ENCODE results near the gene SLAMF1. TPM values are rescaled to one million over a fixed set of nuclear protein-coding genes. Genes with fewer than 3 reads are reported as not detected.
"Not testable (repeated sequence)": the region's sequence is repeated elsewhere in the genome, so short reads cannot be mapped to it uniquely, and the experiment has no call there.

SLAMF1 gene
- polyA plus RNA-seq, 6 donors from 2014 or later = 18.9 to 36.6 (median 23.0) TPM

DNA sequence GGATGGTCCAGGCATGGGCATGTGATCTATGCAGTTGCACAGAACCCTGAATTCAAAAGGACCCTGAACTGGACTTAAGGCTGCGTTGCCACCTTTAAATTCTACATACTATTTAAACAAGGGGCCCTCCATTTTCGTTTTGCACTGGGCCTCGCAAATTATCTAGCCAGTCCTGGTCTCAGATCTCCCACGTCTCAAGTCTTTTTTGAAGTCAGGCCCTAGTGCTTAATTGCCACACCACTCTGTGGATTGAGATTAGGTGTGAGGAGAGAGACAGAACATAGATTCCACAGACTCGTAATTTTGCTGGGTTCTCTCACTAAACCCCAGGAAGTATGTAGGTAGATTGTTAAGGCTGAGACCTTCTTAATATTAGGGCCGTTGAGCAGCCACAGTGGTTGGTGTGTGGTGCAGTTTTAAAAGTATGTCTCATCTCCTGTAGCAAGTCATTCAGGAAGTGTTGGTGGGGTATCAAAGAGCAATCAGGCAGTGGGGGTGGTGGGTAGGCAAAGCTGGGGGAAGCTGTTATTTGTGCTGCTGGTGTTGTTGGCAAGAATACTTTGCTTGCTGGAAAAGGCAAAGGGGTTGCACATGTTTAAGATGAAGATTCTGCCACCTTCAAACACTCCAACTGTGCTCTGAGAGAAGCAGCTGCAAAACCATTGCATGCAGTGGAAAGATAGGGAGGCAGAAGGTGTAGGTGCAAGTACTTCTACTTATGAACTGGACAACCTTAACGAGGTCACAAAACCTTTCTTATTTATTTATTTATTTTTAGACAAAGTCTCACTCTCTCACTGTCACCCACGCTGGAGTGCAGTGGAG lies 78.8 kb downstream of the SLAMF1 start:
- Mint-ChIP-seq H3K4me1 (peaks cover 59 to 73% (median 72%) of the 10 kb centered on the region in 3 donors), H3K9me3 (peaks cover 0 to 11% (median 4%) of the 10 kb centered on the region in 7 donors), H3K27me3 (no peaks in the 10 kb centered on the region), H3K36me3 (peaks cover 48 to 57% of the 10 kb centered on the region in 2 donors), H3K27ac (peak overlapping the region in 4 of 6 donors; percentile 10 to 70 (median 50)), H3K4me3 (peak overlapping the region in 4 of 8 donors; percentile 17 to 48 (median 38))
- peak; percentile 57 to 61 for ATAC-seq (ENCODE audit: low read depth in 2 of 2)
- DNase-seq = no peak

DNA sequence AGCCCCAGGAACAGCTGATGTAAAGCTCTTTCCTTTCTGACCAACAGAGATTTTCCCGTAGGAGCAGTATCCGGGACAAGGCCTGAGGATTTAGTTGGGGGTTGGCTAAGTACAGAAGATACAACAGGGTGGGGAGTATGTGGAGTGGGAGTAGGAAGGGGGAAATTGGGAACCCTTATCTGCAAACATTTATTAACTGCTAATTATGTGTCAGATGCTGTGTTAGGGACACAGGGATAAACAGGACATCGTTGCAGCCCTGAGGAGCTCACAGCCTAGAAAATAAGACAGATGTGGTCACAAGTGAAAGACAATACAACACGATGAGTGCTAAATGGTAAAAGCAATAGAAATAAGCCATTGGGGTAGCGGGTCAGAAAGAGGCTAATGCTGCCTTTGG lies 79.5 kb downstream of the SLAMF1 start:
- DNase-seq (no peak), ATAC-seq (ENCODE audit: low read depth in 2 of 2) (no peak)
- peaks cover 0 to 12% (median 9%) of the 10 kb centered on the region in 7 donors for H3K9me3 Mint-ChIP-seq
- H3K4me3 Mint-ChIP-seq = peak overlapping the region in 1 of 8 donors; percentile 39
- H3K36me3 Mint-ChIP-seq = peaks cover 54 to 55% of the 10 kb centered on the region in 2 donors
- no peaks in the 10 kb centered on the region for H3K27me3 Mint-ChIP-seq
- peaks cover 57 to 77% (median 66%) of the 10 kb centered on the region in 3 donors for H3K4me1 Mint-ChIP-seq
- peak overlapping the region in 3 of 6 donors; percentile 26 to 70 (median 49) for H3K27ac Mint-ChIP-seq

GRCh38 chr1:160565564-160565963 lies 81.3 kb downstream of the SLAMF1 start:
- DNase-seq (no peak), ATAC-seq (ENCODE audit: low read depth in 2 of 2) (no peak)
- peaks cover 0 to 21% (median 11%) of the 10 kb centered on the region in 7 donors for H3K9me3 Mint-ChIP-seq
- H3K27ac Mint-ChIP-seq = peak overlapping the region in 1 of 6 donors; percentile 5
- no peak overlapping the region for H3K4me3 Mint-ChIP-seq
- H3K27me3 Mint-ChIP-seq = no peaks in the 10 kb centered on the region
- peaks cover 58 to 79% (median 65%) of the 10 kb centered on the region in 3 donors for H3K4me1 Mint-ChIP-seq
- peaks cover 55 to 65% of the 10 kb centered on the region in 2 donors for H3K36me3 Mint-ChIP-seq

GRCh38 chr1:160563230-160563629 lies 83.6 kb downstream of the SLAMF1 start:
- DNase-seq; ATAC-seq (ENCODE audit: low read depth in 2 of 2); H3K27me3 Mint-ChIP-seq: not testable (repeated sequence)
- Mint-ChIP-seq H3K27ac (peak overlapping the region in 1 of 6 donors; percentile 17), H3K9me3 (peaks cover 4 to 38% (median 23%) of the 10 kb centered on the region in 7 donors), H3K4me3 (peak overlapping the region in 1 of 8 donors; percentile 12), H3K36me3 (peaks cover 68 to 74% of the 10 kb centered on the region in 2 donors), H3K4me1 (peaks cover 65 to 84% (median 68%) of the 10 kb centered on the region in 3 donors)

GRCh38 chr1:160562745-160563144 lies 84.1 kb downstream of the SLAMF1 start:
- DNase-seq = not testable (repeated sequence)

DNA sequence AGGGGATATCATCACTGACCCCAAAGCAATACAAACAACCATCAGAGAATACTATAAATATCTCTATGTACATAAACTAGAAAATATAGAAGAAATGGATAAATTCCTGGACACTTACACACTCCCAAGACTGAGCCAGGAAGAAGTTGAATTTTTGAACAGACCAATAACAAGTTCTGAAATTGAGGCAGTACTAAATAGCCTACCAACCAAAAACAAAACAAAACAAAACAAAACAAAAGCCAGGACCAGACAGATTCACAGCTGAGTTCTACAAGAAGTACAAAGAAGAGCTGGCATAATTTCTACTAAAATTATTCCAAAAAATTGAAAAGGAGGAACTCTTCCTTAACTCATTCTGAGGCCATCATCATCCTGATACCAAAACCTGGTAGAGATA lies 86.0 kb downstream of the SLAMF1 start:
- H3K4me1 Mint-ChIP-seq = peaks cover 55 to 75% (median 57%) of the 10 kb centered on the region in 3 donors
- peak overlapping the region in 3 of 8 donors; percentile 17 to 75 (median 38) for H3K4me3 Mint-ChIP-seq
- no peaks in the 10 kb centered on the region for H3K27me3 Mint-ChIP-seq
- H3K36me3 Mint-ChIP-seq = peaks cover 71% of the 10 kb centered on the region in 2 donors
- DNase-seq (no peak), ATAC-seq (ENCODE audit: low read depth in 2 of 2) (no peak)
- H3K9me3 Mint-ChIP-seq = peaks cover 4 to 38% (median 23%) of the 10 kb centered on the region in 7 donors
- H3K27ac Mint-ChIP-seq = peak overlapping the region in 3 of 6 donors; percentile 21 to 76 (median 74)

More at GRCh38 chr1:160562745-160563144, 84.1 kb downstream of the SLAMF1 start:
- peaks cover 64 to 84% (median 65%) of the 10 kb centered on the region in 3 donors for H3K4me1 Mint-ChIP-seq
- peaks cover 4 to 38% (median 23%) of the 10 kb centered on the region in 7 donors for H3K9me3 Mint-ChIP-seq
- not testable (repeated sequence) for H3K27ac Mint-ChIP-seq; H3K27me3 Mint-ChIP-seq; H3K4me3 Mint-ChIP-seq; ATAC-seq (ENCODE audit: low read depth in 2 of 2)
- H3K36me3 Mint-ChIP-seq = peaks cover 72 to 75% of the 10 kb centered on the region in 2 donors

- no peak for ATAC-seq (ENCODE audit: low read depth in 2 of 2)
- Mint-ChIP-seq H3K27ac (peak overlapping the region in 5 of 6 donors; percentile 2 to 76 (median 48)), H3K36me3 (peaks cover 68 to 69% of the 10 kb centered on the region in 2 donors), H3K27me3 (no peaks in the 10 kb centered on the region), H3K4me3 (peak overlapping the region in 2 of 8 donors; percentile 13 to 38), H3K9me3 (peaks cover 4 to 38% (median 23%) of the 10 kb centered on the region in 7 donors), H3K4me1 (peaks cover 50 to 73% (median 54%) of the 10 kb centered on the region in 3 donors)
- DNase-seq = no peak
These were observed 86.7 kb downstream of the SLAMF1 start for GRCh38 chr1:160560045-160560705.

GRCh38 chr1:160559437-160559836 lies 87.4 kb downstream of the SLAMF1 start:
- peaks cover 4 to 38% (median 23%) of the 10 kb centered on the region in 7 donors for H3K9me3 Mint-ChIP-seq
- peaks cover 61 to 62% of the 10 kb centered on the region in 2 donors for H3K36me3 Mint-ChIP-seq
- DNase-seq; ATAC-seq (ENCODE audit: low read depth in 2 of 2); H3K27me3 Mint-ChIP-seq: not testable (repeated sequence)
- peak overlapping the region in 3 of 6 donors; percentile 2 to 76 (median 61) for H3K27ac Mint-ChIP-seq
- H3K4me3 Mint-ChIP-seq = peak overlapping the region in 3 of 8 donors; percentile 6 to 38 (median 9)
- H3K4me1 Mint-ChIP-seq = peaks cover 45 to 66% (median 54%) of the 10 kb centered on the region in 3 donors

GRCh38 chr1:160558660-160559380 lies 88.0 kb downstream of the SLAMF1 start:
- H3K27me3 Mint-ChIP-seq = no peaks in the 10 kb centered on the region
- peak in 1 of 2 donors; percentile 25 for ATAC-seq (ENCODE audit: low read depth in 2 of 2)
- peaks cover 58 to 63% of the 10 kb centered on the region in 2 donors for H3K36me3 Mint-ChIP-seq
- DNase-seq = no peak
- peak overlapping the region in 2 of 6 donors; percentile 12 to 17 for H3K27ac Mint-ChIP-seq
- peaks cover 49 to 66% (median 55%) of the 10 kb centered on the region in 3 donors for H3K4me1 Mint-ChIP-seq
- peak overlapping the region in 2 of 8 donors; percentile 26 to 46 for H3K4me3 Mint-ChIP-seq
- H3K9me3 Mint-ChIP-seq = peaks cover 4 to 38% (median 23%) of the 10 kb centered on the region in 7 donors

Other genes with a start within 250 kb of the SLAMF1 start
- gene VANGL2, start 246.5 kb downstream of the SLAMF1 start, polyA plus RNA-seq (ENCODE audit: low read depth in 6 of 6) = under 1 TPM in 5 of 6 donors, not detected in 1; 0.05 to 0.19 (median 0.08) TPM
- 100 to 1,000 TPM; 164 to 256 (median 194) TPM for gene SLAMF6, start 123.8 kb downstream of the SLAMF1 start, polyA plus RNA-seq (ENCODE audit: low read depth in 6 of 6)
- 10 to 100 TPM in 5 of 6 donors, 1 to 10 TPM in 1; 8.5 to 20.6 (median 13.1) TPM for gene CD84, start 67.5 kb downstream of the SLAMF1 start, polyA plus RNA-seq (ENCODE audit: low read depth in 6 of 6)
- 100 to 1,000 TPM; 129 to 163 (median 153) TPM for gene CD48, start 64.8 kb upstream of the SLAMF1 start, polyA plus RNA-seq (ENCODE audit: low read depth in 6 of 6)
- 1 to 10 TPM in 5 of 6 donors, not detected in 1; 1.2 to 5.3 (median 3.0) TPM for gene SLAMF7, start 92.2 kb upstream of the SLAMF1 start, polyA plus RNA-seq (ENCODE audit: low read depth in 6 of 6)
- 100 to 1,000 TPM; 143 to 230 (median 167) TPM for gene LY9, start 149.1 kb upstream of the SLAMF1 start, polyA plus RNA-seq (ENCODE audit: low read depth in 6 of 6)
- under 1 TPM in 5 of 6 donors, not detected in 1; 0.32 to 0.97 (median 0.71) TPM for gene CD244, start 215.8 kb upstream of the SLAMF1 start, polyA plus RNA-seq (ENCODE audit: low read depth in 6 of 6)
- gene ITLN1, start 238.1 kb upstream of the SLAMF1 start, polyA plus RNA-seq (ENCODE audit: low read depth in 6 of 6) = not detected